Suppressor macrophage treated with lipopolysaccharide for 1 hour (primary cell): Measurements from ENCODE around the gene DES.

Experiments
- DNase-seq, 3 donors: peaks; one replicate each; pipeline ENCODE4 v3.0.0-alpha.2; 2020 to 2022

DES gene

GRCh38 chr2:219441451-219442255, 23.5 kb downstream of the DES start:
- no peak for DNase-seq

- DNase-seq, result no peak
Observed at GRCh38 chr2:219442256-219443015, 24.3 kb downstream of the DES start.

DNA sequence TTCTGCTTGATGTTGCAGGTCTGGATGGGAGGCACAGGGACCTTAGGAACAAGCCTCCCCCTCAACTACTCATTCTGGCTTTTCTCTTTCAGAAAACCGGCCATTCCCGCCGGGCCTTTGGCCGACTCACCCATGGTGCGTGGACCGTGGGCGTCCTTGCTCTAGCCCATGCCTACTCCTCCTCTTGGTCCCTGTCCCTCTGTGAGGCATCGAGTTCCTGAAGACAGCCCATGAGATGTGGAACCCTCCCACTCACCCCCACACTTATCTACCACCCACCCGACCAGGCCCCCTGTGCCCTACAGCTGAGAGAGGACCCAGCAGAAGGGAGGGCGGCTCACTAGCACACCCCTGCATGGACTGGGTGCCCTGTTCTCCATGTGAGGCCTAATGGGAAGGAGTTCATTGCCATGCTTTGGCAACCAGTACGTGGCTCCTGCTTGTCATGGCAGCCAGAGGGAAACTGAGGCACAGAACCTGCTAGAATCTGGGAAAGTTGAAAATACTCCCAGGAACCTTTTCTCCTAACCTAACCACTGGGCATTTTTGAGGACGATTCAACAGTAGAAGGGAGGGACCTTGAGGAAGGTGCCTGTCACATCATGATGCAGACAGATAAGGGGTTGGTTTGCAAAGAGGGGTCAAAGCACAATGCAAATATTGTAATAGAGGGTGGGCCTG, 25.0 kb downstream of the DES start:
- DNase-seq, result peak; percentile 74 to 81 (median 77)

- no peak for DNase-seq
Observed at GRCh38 chr2:219443697-219444023, 25.5 kb downstream of the DES start.

DNA sequence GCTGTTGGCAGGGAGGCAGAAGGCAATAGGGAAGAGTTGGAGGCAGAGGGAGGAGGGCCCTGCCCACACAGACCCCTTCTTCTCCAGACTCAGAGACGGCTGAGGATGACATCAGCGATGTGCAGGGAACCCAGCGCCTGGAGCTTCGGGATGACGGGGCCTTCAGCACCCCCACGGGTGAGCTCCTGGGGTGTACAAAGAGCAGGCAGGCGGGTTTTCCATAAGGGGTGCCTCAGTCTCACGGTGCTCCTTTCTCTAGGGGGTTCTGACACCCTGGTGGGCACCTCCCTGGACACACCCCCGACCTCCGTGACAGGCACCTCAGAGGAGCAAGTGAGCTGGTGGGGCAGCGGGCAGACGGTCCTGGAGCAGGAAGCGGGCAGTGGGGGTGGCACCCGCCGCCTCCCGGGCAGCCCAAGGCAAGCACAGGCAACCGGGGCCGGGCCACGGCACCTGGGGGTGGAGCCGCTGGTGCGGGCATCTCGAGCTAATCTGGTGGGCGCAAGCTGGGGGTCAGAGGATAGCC, 26.5 kb downstream of the DES start:
- peak in 1 of 3 donors; percentile 18 for DNase-seq

GRCh38 chr2:219445220-219445640, 27.1 kb downstream of the DES start:
- DNase-seq, result no peak

- DNase-seq, result peak in 1 of 3 donors; percentile 23
Observed at GRCh38 chr2:219446101-219446504, 27.9 kb downstream of the DES start.

DNA sequence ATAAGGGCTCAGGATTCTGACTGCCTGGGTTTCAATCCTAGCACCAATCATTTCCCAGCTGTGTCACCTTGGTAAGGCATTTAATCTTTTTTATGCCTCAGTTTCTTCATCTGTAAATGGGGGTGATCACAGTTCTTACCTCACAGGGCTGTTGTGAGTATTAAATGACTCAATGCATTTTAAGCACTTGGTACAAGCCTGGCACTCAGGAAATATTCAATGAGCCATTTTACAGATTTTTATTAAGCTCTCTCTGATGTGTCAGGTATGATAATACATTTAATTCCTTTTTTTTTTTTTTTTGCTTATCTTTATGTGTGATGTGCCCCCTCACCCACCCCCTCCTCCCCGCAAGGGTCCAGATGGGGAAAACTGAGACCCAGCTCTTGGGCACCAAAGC, 28.5 kb downstream of the DES start:
- DNase-seq, result no peak

DNA sequence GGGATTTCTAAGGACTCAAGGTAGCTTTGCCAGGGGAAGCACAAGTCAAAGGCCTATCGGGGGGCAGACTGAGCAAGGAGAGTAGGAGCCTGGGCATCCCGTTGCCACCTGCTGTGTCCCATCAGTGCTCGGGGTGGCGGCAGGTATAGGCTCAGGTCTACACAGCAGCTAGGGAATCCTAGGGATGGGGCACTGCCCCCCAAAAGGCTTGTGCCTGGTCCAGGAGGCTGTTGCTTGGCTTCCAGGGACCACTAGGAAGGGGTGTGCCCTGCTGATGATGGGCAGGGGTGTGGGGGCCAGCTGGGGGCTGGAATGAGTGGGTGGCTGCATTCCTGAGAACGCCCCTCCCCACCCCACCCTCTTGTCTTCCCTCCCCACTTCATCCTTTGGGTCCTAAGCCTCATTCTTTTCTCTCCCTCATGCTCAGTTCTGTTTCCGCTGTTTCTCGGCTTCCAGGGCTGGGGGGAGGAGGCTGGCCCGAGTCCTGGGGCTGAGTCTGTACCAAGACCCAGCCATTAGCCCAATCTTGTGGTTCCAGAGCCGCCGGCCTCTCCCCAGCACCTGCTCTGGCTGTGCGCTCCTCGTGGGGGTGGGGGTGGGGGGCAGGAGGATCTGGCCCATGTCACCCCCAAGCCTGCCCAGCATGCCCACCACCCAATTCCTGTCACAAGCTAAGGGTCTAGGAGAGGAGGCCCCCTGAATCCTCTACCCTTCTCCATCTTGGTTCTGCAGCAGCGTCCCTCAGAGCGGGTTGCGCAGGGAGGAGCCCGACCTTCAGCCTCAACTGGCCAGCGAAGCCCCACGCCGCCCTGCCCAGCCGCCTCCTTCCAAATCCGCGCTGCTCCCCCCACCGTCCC, 29.3 kb downstream of the DES start:
- no peak for DNase-seq

DNA sequence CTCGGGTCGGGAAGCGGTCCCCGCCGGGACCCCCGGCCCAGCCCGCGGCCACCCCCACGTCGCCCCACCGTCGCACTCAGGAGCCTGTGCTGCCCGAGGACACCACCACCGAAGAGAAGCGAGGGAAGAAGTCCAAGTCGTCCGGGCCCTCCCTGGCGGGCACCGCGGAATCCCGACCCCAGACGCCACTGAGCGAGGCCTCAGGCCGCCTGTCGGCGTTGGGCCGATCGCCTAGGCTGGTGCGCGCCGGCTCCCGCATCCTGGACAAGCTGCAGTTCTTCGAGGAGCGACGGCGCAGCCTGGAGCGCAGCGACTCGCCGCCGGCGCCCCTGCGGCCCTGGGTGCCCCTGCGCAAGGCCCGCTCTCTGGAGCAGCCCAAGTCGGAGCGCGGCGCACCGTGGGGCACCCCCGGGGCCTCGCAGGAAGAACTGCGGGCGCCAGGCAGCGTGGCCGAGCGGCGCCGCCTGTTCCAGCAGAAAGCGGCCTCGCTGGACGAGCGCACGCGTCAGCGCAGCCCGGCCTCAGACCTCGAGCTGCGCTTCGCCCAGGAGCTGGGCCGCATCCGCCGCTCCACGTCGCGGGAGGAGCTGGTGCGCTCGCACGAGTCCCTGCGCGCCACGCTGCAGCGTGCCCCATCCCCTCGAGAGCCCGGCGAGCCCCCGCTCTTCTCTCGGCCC, 30.1 kb downstream of the DES start:
- DNase-seq, result no peak

GRCh38 chr2:219448776-219449341, 30.7 kb downstream of the DES start:
- no peak for DNase-seq

GRCh38 chr2:219449609-219450008, 31.4 kb downstream of the DES start:
- no peak for DNase-seq

- DNase-seq, result no peak
Observed at GRCh38 chr2:219451661-219452360, 33.6 kb downstream of the DES start.

DNA sequence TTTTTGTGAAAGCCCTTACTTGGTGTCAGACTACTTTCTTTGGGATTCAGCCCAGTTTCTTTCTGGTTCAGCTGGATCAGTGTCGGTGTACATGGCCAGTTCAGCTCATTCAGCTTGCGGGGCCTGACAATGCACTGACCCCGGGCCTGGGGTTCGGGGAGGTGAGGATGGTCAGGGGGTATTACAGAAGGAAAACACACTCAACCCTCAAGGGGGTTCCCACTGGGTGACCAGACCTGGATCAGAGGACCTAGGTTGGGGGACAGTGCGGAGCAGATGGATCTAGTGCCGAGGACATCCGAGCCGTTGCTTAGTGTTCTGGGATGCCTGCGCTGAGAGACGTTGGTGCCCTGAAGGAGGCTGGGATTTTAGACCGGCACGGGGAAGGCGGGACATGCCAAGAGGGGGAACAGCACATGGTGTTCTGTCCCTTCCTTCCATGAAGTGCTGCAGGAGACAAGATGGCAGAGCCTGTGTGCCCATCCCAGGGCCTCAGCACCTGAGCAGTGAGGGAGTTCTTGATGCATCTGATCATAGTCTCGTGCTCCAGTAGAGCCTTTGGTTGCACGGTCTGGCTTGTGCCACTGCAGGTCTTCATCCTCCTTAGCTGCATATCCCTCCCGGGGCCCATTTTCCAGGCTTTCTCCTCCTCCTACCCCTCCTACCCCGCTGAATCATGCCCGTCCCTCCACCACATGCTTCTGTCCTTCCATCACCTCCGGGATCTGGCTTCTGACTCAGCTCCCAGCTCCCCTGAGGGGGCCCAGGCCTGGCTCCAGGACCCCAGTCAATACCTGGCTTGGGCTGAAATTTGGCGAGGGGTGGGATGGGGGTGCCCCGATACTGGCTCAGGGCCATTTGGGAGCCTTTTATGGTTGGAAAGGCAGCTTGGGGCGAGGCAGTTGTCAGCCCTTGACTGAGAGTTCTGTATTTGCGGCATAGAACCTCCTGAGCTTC, 34.5 kb downstream of the DES start:
- no peak for DNase-seq

DNA sequence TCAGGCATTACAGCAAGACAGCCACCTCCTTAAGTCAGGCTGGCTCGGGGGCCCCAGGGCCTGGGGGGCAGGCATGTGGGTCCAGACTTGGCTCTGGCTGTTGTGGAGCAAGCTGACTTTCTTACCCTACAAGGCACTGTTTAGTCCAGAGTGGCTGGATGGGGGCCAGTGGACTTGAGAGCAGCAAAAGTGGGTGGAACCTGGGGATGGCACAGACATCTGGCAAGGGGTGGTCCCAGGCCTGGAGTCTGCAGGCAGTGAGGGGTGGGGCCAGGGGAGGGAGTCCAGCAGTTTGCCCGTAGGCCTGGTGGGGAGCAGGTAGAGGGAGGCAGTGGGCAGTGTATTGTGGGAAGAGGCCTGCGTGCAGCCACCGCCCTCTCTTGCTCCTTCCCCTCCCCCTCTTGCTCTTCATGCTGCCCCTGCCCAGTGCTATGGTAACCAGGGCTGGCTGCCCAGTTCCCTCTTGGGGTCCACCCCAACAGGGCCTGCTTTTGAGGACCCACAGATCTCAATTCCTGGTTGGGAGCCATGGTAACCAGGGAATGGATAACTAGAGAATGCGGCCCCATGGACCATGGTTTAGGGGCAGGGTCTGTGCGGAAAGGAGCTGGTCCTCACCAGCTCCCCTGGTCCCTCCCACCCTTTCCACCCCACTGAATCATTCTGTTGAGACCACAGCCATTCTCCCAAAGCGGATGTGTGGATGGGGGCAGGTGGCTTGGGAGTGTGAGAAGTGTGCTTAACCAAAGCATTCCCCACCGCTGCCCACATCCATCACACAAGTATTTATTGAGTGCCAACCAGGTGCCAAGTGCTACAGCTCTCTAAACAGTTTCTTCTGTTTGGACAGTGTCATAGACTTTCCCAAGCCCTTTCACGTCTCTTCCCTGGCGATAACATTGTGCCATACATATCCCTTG, 35.8 kb downstream of the DES start:
- no peak for DNase-seq

DNA sequence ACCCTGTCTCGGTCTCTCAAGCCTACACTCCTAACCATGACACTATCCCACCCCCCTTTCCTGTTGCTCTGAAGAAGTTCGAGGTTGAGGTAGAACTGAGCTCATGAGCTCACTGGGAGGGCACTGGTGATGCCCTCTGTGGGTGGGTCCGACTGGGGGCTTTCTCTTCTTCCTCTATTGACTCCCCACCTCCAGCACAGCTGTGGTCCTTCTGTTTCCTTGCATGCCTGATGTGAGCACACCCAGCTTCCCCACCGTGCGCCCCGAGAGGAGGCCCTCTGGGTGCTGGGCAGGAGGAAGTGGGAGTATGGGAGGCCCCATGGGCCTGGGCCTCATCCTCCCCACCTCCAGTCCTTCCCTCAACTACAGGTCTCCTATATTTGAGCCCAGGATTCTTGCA, 37.4 kb downstream of the DES start:
- DNase-seq, result peak; percentile 53 to 68 (median 60)

DNA sequence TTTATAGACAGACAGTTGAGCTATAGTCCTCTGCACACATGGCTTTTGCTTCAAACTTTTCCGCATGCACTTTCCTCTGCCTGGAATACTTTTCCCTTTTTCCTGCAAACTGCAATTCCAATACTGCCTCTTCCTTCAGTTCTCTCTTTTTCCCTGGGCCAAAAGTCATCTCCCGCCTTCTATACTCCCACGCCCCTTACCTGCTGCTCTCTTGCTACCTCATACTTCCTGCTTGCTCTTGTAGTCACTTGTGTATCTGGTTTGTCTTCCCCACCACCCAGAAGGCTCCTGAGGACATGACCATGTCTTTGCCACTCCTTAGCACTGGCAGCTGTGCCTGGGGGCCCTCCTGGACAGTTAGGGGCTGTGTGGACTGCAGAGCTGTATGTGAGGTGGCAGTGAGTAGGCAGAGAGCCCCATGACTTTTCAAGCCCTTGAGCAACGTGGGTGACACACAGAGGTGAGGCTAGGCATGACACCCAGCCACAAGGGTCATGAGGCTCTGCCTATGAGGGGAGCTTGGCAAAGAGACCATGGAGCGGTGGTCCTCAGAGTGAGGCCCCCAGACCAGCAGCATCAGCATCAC, 39.7 kb downstream of the DES start:
- peak; percentile 58 to 67 (median 64) for DNase-seq

- no peak for DNase-seq
Observed at GRCh38 chr2:219458996-219459395, 40.8 kb downstream of the DES start.
